Measurements from ENCODE around the gene JAKMIP1. TPM values are rescaled to one million over a fixed set of nuclear protein-coding genes. Genes with fewer than 3 reads are reported as not detected.

Gene JAKMIP1
- total RNA-seq, 4 donors from 2014 or later: 0.26 to 0.48 TPM; not detected in 2

GRCh38 chr4:6126971-6127745 lies 73.2 kb downstream of the JAKMIP1 start:
- Histone ChIP-seq H3K4me3 (no peak overlapping the region), H3K27ac (no peak overlapping the region), H3K27me3 (no peaks in the 10 kb centered on the region), H3K36me3 (no peaks in the 10 kb centered on the region), H3K4me1 (no peaks in the 10 kb centered on the region), H3K9me3 (no peaks in the 10 kb centered on the region)
- no peak for DNase-seq
- TF ChIP-seq CTCF (IDR thresholded peaks at IDR 0.05) (no peak), POLR2A (IDR thresholded peaks at IDR 0.05) (no peak)
- intact Hi-C loops (cut with DNase I; ENCODE audit: low total_unique reads): no loop called here

DNA sequence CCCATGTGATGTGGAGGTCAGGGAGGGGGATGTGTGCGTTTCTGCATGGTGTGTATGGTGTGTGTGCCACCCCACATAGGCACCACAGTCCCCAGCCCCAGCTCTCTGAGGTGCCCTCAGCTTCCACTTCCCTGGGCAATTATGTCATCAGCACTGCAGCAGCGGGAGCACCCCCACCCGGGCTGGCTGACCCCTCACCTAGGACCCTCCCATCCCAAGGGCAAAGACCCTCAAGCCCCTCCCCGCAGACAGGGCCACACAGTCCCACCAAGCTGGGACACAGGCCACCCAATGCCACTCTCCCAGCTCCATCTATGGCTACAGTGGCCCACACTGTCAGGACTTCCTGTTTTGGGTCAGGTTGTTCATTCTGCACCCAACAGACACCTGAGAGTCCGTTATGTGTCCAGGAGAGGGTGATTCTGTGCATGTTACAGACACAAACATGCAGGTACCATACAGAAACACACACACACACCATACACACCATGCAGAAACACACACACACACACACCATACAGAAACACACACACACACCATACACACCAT lies 75.2 kb downstream of the JAKMIP1 start:
- no peaks in the 10 kb centered on the region for H3K27me3 ChIP-seq
- no peak for DNase-seq
- intact Hi-C loops (cut with DNase I; ENCODE audit: low total_unique reads): no loop called here
- H3K4me3 ChIP-seq: no peak overlapping the region
- TF ChIP-seq CTCF (IDR thresholded peaks at IDR 0.05) (no peak), POLR2A (IDR thresholded peaks at IDR 0.05) (no peak)
- H3K9me3 ChIP-seq: no peaks in the 10 kb centered on the region
- H3K36me3 ChIP-seq: no peaks in the 10 kb centered on the region
- no peak overlapping the region for H3K27ac ChIP-seq
- no peaks in the 10 kb centered on the region for H3K4me1 ChIP-seq

- Histone ChIP-seq H3K4me3 (no peak overlapping the region), H3K4me1 (no peaks in the 10 kb centered on the region), H3K27me3 (no peaks in the 10 kb centered on the region), H3K36me3 (no peaks in the 10 kb centered on the region), H3K27ac (no peak overlapping the region), H3K9me3 (no peaks in the 10 kb centered on the region)
- intact Hi-C loops (cut with DNase I; ENCODE audit: low total_unique reads): no loop called here
- no peak for DNase-seq
- no peak for TF ChIP-seq POLR2A (IDR thresholded peaks at IDR 0.05)
- TF ChIP-seq CTCF (IDR thresholded peaks at IDR 0.05): no peak
Measured at GRCh38 chr4:6124386-6125102, 75.8 kb downstream of the JAKMIP1 start.

GRCh38 chr4:6123976-6124375 lies 76.4 kb downstream of the JAKMIP1 start:
- no peak overlapping the region for H3K27ac ChIP-seq
- no peak for TF ChIP-seq POLR2A (IDR thresholded peaks at IDR 0.05)
- no peak for TF ChIP-seq CTCF (IDR thresholded peaks at IDR 0.05)
- no peaks in the 10 kb centered on the region for H3K4me1 ChIP-seq
- H3K4me3 ChIP-seq: no peak overlapping the region
- intact Hi-C loops (cut with DNase I; ENCODE audit: low total_unique reads): no loop called here
- DNase-seq: no peak
- H3K9me3 ChIP-seq: no peaks in the 10 kb centered on the region
- H3K27me3 ChIP-seq: no peaks in the 10 kb centered on the region
- H3K36me3 ChIP-seq: no peaks in the 10 kb centered on the region

DNA sequence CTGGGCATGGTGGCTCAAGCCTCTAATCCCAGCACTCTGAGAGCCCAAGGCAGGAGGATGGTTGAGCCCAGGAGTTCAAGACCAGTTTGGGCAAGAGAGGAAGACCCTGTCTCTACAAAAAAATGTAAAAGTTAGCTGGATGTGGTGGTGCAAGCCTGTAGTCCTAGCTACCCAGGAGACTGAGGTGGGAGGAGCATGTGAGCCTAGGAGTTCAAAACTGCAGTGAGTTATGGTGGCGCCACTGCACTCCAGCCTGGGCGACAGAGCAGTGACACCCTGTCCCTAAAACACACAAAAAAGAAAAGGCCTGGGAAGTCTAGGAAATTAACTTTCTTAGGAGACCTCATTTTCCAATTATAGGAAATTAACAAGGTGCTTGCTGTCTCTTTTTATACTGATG lies 76.8 kb downstream of the JAKMIP1 start:
- H3K4me1 ChIP-seq: no peaks in the 10 kb centered on the region
- H3K36me3 ChIP-seq: no peaks in the 10 kb centered on the region
- H3K9me3 ChIP-seq: no peaks in the 10 kb centered on the region
- no peak overlapping the region for H3K27ac ChIP-seq
- intact Hi-C loops (cut with DNase I; ENCODE audit: low total_unique reads): no loop called here
- H3K4me3 ChIP-seq: no peak overlapping the region
- TF ChIP-seq CTCF (IDR thresholded peaks at IDR 0.05) (no peak), POLR2A (IDR thresholded peaks at IDR 0.05) (no peak)
- H3K27me3 ChIP-seq: no peaks in the 10 kb centered on the region
- no peak for DNase-seq
